WTC11 (cell line): ENCODE results near the gene SLC51B. TPM values are rescaled to one million over a fixed set of nuclear protein-coding genes. Genes with fewer than 3 reads are reported as not detected.
A peak's percentile ranks its signal among the peaks of the same experiment; 100 is the strongest.

ENCODE experiments used
- ATAC-seq: fragments of 200-7000 bp; cut with Tn5 transposase; 2 replicates; pipeline ENCODE4 v1.10.0; 2021; ENCODE audit warnings: mild to moderate bottlenecking, moderate library complexity
- CTCF ChIA-PET: fragments of 300-600 bp; sonication (Branson Sonifier 250); formaldehyde crosslinking; loops from one replicate; lab custom pipeline; 2021; ENCODE audit warnings: antibody characterized with exemption; lab: Charles Lee
- POLR2A ChIA-PET: fragments of 350-600 bp; sonication (Branson Sonifier 250); formaldehyde crosslinking; loops from one replicate; lab custom pipeline; 2021; ENCODE audit warnings: antibody characterized with exemption; lab: Charles Lee
- DNase-seq: peaks from one replicate; pipeline ENCODE4 v3.0.0; 2021; ENCODE audit warnings: low spot score
- H3K27ac Mint-ChIP-seq: 2 replicates; pipeline ENCODE4 v1.8.0; 2021; ENCODE audit warnings: mixed read lengths
- H3K27me3 Mint-ChIP-seq: 2 replicates; pipeline ENCODE4 v1.8.0; 2021; ENCODE audit warnings: low read depth, mild to moderate bottlenecking, moderate library complexity, mixed read lengths
- H3K36me3 Mint-ChIP-seq: 2 replicates; pipeline ENCODE4 v1.8.0; 2021; ENCODE audit warnings: mixed read lengths
- H3K4me1 Mint-ChIP-seq: 2 replicates; pipeline ENCODE4 v1.8.0; 2022; ENCODE audit warnings: mixed read lengths
- H3K4me3 Mint-ChIP-seq: 2 replicates; pipeline ENCODE4 v1.8.0; 2021; ENCODE audit warnings: mild to moderate bottlenecking, moderate library complexity, mixed read lengths
- H3K9me3 Mint-ChIP-seq: 2 replicates; pipeline ENCODE4 v1.8.0; 2021; ENCODE audit warnings: mixed read lengths
- CREB1 ChIP-seq: sonication (generic); formaldehyde crosslinking; IDR thresholded peaks from 2 replicates; pipeline ENCODE4 v1.8.0; 2023; ENCODE audit warnings: mild to moderate bottlenecking, missing genetic modification reagents
- E2F4 ChIP-seq: sonication (generic); formaldehyde crosslinking; IDR thresholded peaks from 2 replicates; pipeline ENCODE4 v1.8.1; 2022; ENCODE audit warnings: low read depth, mild to moderate bottlenecking, moderate library complexity, missing genetic modification reagents, borderline replicate concordance
- FOXK1 ChIP-seq: sonication (generic); formaldehyde crosslinking; IDR thresholded peaks from 2 replicates; pipeline ENCODE4 v1.8.0; 2022; ENCODE audit warnings: mild to moderate bottlenecking, moderate library complexity, missing genetic modification reagents
- FOXP4 ChIP-seq: sonication (generic); formaldehyde crosslinking; IDR thresholded peaks from 2 replicates; pipeline ENCODE4 v1.8.0; 2022; ENCODE audit warnings: mild to moderate bottlenecking, missing genetic modification reagents
- GABPB1 ChIP-seq: sonication (generic); formaldehyde crosslinking; IDR thresholded peaks from 2 replicates; pipeline ENCODE4 v1.8.1; 2023; ENCODE audit warnings: mild to moderate bottlenecking, missing genetic modification reagents
- JAZF1 ChIP-seq: fragments of 250-450 bp; sonication (Bioruptor Pico); IDR thresholded peaks from 2 replicates; pipeline ENCODE4 v1.9.0; 2021; ENCODE audit warnings: moderate library complexity, mild to moderate bottlenecking, inconsistent platforms
- NR1H2 ChIP-seq: sonication (generic); formaldehyde crosslinking; IDR thresholded peaks from 2 replicates; pipeline ENCODE4 v1.9.0; 2021; ENCODE audit warnings: mild to moderate bottlenecking, moderate library complexity, missing genetic modification reagents
- PRDM15 ChIP-seq: sonication (generic); formaldehyde crosslinking; IDR thresholded peaks from 2 replicates; pipeline ENCODE4 v1.8.0; 2022; ENCODE audit warnings: missing genetic modification reagents
- PRRX2 ChIP-seq: fragments of 250-450 bp; sonication (Bioruptor Pico); IDR thresholded peaks from 2 replicates; pipeline ENCODE4 v1.8.0; 2021; ENCODE audit warnings: mild to moderate bottlenecking
- RELA ChIP-seq: sonication (generic); formaldehyde crosslinking; IDR thresholded peaks from 2 replicates; pipeline ENCODE4 v1.8.1; 2022; ENCODE audit warnings: missing genetic modification reagents, mild to moderate bottlenecking, borderline replicate concordance
- TEAD1 ChIP-seq: sonication (generic); formaldehyde crosslinking; IDR thresholded peaks from 2 replicates; pipeline ENCODE4 v1.8.0; 2022; ENCODE audit warnings: mild to moderate bottlenecking, missing genetic modification reagents
- USF2 ChIP-seq: sonication (generic); formaldehyde crosslinking; IDR thresholded peaks from 2 replicates; pipeline ENCODE4 v1.8.1; 2023; ENCODE audit warnings: mild to moderate bottlenecking, missing genetic modification reagents, moderate library complexity
- ZBTB21 ChIP-seq: sonication (generic); formaldehyde crosslinking; IDR thresholded peaks from 2 replicates; pipeline ENCODE4 v1.8.1; 2023; ENCODE audit warnings: mild to moderate bottlenecking, missing genetic modification reagents, borderline replicate concordance
- ZNF512 ChIP-seq: sonication (generic); formaldehyde crosslinking; IDR thresholded peaks from 2 replicates; pipeline ENCODE4 v1.8.1; 2022; ENCODE audit warnings: missing genetic modification reagents, borderline replicate concordance
- total RNA-seq: library from RNA; stranded (reverse); gene quantifications from 3 replicates; pipeline ENCODE4 v1.2.3, GENCODE V29; 2021

Gene SLC51B
- total RNA-seq, 1 experiment from 2014 or later = not detected

GRCh38 chr15:65020419-65020818 is 24.8 kb upstream of the SLC51B start:
- no peak for TF ChIP-seq RELA (CRISPR knock-in tag)
- no peak for TF ChIP-seq PRRX2
- TF ChIP-seq FOXP4 = no peak
- no peak for TF ChIP-seq GABPB1
- TF ChIP-seq NR1H2 (CRISPR knock-in tag) = no peak
- no peak for TF ChIP-seq USF2 (CRISPR knock-in tag)
- TF ChIP-seq FOXK1 (CRISPR knock-in tag) = no peak
- no peak for TF ChIP-seq E2F4 (CRISPR knock-in tag)
- TF ChIP-seq ZNF512 = no peak
- no peak for TF ChIP-seq PRDM15
- no peak for TF ChIP-seq ZBTB21 (CRISPR knock-in tag)
- TF ChIP-seq CREB1 (CRISPR knock-in tag) = no peak
- TF ChIP-seq, all 79 proteins: peak for 0
- Mint-ChIP-seq H3K27me3 (no peaks in the 10 kb centered on the region), H3K36me3 (peaks cover 29% of the 10 kb centered on the region), H3K4me1 (no peaks in the 10 kb centered on the region), H3K9me3 (no peaks in the 10 kb centered on the region), H3K27ac (no peak overlapping the region), H3K4me3 (no peak overlapping the region)
- ATAC-seq (peak; percentile 73), DNase-seq (no peak)
- CTCF ChIA-PET = interaction anchor here (1.0 to 2.0 kb wide), 4 partner anchors 11 to 339 kb away, joined by 3 to 8 read pairs (median 4); no protein-coding TSS in a partner anchor
- POLR2A ChIA-PET = no interaction called here

GRCh38 chr15:65021488-65021887 is 23.7 kb upstream of the SLC51B start:
- Mint-ChIP-seq H3K4me1 (no peaks in the 10 kb centered on the region), H3K9me3 (no peaks in the 10 kb centered on the region), H3K36me3 (peaks cover 23% of the 10 kb centered on the region), H3K4me3 (no peak overlapping the region), H3K27ac (no peak overlapping the region), H3K27me3 (no peaks in the 10 kb centered on the region)
- POLR2A ChIA-PET = no interaction called here
- no peak for TF ChIP-seq TEAD1 (CRISPR knock-in tag)
- no peak for TF ChIP-seq JAZF1
- CTCF ChIA-PET = interaction anchor here (2.0 kb wide), 1 partner anchor 12 kb away, joined by 6 read pairs; no protein-coding TSS in a partner anchor
- DNase-seq (no peak), ATAC-seq (no peak)
